Urothelium cell line (cell line): ENCODE measurements around the gene RSPO1.
"Not testable (repeated sequence)": the region's sequence is repeated elsewhere in the genome, so short reads cannot be mapped to it uniquely, and the experiment has no call there.

ENCODE experiments used
- DNase-seq: peaks from one replicate; pipeline ENCODE4 v3.0.0; 2011; ENCODE audit warnings: low spot score, mixed read lengths
- FAIRE-seq: peaks from 2 replicates; lab custom pipeline; 2011; peaks lifted over from hg19 to GRCh38; lab: Jason Lieb, UNC

The RSPO1 gene

DNA sequence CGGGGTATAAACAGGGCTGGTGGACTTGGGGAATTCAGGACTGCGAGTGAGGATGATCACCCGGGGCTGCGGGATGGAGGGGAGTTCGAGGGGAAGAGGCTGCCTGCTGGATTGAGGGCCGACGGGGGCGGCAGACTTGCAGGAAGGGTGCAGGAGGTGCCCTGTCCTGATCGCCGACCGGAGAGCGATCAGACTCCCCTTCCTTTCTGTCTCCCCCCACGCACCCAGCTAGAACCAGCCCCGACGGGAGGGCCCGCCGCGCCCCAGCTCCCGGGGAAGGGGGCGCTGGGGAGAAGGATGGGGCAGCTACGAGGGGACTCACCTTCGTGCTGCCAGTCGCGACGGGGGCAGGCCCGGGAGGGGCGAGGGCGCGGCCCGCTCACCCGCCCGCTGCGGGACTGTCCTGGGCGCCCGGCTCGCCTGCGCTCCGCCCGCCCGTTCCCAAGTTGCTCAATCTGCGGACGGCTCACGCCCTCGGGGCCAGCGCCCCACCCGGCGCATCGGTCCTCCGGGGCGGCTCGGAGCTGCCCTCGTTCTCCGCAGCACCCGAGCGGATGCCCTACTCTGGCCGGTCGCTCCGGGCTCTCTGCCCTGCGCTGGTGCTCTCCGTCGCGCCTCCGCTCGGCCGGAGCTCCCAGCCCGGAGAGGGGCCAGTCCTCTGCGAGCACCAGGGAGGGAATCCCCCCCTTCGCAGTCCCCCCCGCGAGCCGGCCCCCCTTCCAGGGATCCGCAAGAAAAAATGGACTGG lies at the start of gene RSPO1:
Gene RSPO1, minus strand, starts transcription at position 649 of the 748 bp plus-strand sequence. CDS start 5,231 bp downstream, outside the sequence.
- FAIRE-seq (peak; percentile 32), DNase-seq (peak; percentile 52)

- not testable (repeated sequence) for FAIRE-seq, DNase-seq
Measured at GRCh38 chr1:37684182-37684581, 49.5 kb upstream of the RSPO1 start.

- FAIRE-seq (no peak), DNase-seq (peak; percentile 60)
Measured at GRCh38 chr1:37682334-37682987, 47.8 kb upstream of the RSPO1 start.

GRCh38 chr1:37680933-37681332 lies 46.2 kb upstream of the RSPO1 start:
- DNase-seq, result no peak
- FAIRE-seq, result no peak

DNA sequence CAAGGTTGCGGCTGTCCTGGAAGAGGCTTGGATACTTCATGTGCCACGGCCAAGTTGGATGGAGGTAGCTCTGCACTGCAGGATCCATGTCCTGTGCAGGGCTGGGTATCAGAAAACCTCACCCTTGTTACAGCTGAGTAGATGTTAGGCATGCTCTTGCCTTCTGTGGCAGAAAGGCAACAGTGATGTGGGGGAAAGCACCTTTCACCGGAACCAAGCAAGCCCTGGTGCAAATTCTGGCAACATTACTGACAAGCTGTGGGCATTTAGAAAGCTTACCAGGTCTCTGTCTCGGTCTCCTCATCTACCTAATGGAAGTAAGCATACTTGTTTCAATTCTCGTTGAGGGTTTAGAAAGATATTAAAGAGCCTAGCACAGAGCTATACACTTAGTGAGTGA lies 43.1 kb upstream of the RSPO1 start:
- DNase-seq (no peak), FAIRE-seq (no peak)

- DNase-seq, result no peak
- FAIRE-seq, result no peak
Measured at GRCh38 chr1:37677143-37677439, 42.4 kb upstream of the RSPO1 start.

DNA sequence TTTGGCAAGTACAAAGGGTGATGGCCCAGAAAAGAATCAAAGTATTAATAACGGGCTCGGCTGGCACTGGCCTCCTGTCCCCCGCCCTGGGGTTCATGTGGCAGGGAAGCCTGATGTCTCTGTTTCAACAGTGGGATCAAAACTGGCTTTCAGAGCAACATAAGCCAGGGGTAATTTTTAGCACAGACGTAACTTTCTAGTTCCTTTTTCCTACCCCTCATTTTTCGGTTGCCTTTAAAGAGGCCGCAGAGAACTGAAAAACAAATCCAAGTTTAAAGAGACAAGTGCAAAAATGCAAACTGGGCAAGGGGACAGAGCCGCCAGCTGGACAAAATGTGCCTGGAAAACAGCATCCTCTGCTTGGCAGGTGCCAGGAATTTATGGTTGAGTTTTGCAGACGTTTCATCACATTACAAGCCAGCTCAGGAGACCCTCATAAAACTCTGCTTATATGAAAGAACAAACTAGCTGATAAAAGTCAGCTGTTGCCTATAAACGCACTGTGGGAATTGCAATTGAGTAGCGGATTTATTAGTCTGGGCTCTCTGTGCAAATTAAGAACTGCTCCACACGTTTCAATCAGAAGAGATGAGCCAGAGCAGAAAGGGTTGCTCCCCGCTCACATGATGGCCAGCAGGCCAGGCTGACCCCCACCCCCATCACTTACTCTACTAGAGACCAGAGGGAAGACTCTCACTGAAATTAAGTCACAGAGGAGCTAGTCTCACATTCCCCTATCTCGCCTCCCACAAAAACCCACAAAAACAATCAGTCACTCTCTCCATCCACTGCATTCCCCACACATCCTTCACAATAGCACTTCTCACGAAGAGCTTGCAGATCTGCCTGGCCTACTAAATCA lies 41.8 kb upstream of the RSPO1 start:
- no peak for DNase-seq
- no peak for FAIRE-seq

DNA sequence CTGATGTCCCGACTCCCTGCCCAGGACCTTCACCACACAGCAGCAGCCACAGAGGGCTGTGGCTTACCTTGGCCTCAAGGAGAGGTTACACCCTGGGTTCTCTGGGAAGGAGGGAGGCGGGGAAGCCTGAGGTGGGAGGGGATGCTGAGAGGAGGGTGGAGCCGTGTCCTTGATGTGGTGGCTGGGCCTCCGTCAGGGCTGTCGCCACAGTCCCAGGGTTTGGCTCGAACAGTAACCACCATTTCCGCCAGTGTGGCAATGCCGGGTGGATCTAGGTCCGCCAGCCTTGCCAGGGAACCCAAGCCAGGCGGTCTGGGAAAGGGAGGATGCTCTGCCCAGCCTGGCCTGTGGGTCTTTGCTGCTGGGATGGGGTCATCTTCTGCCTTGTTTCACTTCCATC lies 39.2 kb upstream of the RSPO1 start:
- no peak for FAIRE-seq

GRCh38 chr1:37672136-37672870 lies 37.6 kb upstream of the RSPO1 start:
- DNase-seq (no peak), FAIRE-seq (no peak)

More for the DNA sequence above, 39.2 kb upstream of the RSPO1 start:
- no peak for DNase-seq

DNA sequence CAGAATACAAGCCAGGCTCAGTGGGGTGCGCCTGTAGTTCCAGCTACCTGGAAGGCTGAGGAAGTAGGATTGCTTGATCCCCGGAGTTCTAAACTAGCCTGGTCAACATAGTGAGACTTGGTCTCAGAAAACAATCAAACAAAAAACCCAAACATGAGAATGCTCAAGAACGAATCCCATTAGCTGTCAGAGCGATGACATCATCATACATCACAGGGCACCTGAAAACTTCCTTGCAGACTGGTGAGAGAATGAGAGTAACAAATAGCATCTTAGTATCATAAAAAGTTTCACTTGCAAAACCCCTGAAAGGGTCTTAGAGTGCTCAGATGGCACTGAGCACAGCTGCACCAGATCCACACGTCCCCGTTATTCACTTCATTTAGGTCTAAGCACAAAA lies 36.6 kb upstream of the RSPO1 start:
- DNase-seq (no peak), FAIRE-seq (no peak)

DNA sequence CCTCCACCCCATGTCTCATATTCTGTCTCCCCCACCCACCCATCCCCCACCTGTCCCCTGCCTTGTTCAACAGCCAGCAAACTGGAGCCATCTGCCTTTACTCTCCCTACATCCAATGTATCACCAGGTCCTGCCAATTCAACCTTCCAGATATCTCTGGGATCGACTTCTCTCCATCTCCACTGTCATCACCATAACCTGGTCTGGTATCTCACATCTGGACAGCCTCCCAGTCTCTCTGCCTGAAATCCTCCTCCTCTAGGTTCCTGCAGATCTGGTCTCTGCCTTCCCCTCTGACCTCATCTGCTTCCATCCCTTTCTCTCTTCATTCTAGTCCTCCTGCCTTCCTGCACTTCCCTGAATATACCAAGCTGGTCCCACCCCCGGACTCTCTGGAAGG lies 35.4 kb upstream of the RSPO1 start:
- no peak for FAIRE-seq
- no peak for DNase-seq

- FAIRE-seq, result no peak
- DNase-seq, result no peak
Measured at GRCh38 chr1:37667023-37667671, 32.5 kb upstream of the RSPO1 start.

GRCh38 chr1:37666241-37666867 lies 31.7 kb upstream of the RSPO1 start:
- DNase-seq (no peak), FAIRE-seq (no peak)

DNA sequence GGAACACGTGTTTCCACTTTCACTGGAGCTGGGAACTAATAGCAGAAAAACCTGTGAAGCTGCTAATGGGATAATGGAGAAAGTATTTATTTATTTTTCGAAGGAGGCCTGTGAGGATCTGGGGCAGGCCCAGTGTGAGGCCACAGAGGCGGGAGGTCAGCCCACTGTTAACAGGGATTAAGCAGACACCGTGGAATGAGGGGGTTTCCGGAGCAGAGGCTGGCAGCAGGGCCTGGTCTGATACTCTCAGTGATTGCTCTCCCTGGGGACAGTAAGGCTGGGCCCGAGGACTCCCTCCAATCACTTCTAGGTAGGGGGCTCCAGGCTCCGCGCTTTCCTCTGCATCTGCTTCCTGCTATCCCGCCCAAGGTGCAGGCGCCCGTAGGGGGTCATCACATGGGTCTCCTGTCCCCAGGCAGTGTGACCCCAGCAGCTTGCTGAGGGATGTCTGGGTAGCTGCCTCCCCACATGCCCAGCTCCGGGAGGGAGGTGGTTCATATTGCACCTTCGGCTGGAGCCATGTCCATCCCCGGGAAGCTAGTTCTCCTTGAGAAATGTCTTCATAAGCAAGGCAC lies 28.8 kb upstream of the RSPO1 start:
- DNase-seq, result no peak
- no peak for FAIRE-seq

DNA sequence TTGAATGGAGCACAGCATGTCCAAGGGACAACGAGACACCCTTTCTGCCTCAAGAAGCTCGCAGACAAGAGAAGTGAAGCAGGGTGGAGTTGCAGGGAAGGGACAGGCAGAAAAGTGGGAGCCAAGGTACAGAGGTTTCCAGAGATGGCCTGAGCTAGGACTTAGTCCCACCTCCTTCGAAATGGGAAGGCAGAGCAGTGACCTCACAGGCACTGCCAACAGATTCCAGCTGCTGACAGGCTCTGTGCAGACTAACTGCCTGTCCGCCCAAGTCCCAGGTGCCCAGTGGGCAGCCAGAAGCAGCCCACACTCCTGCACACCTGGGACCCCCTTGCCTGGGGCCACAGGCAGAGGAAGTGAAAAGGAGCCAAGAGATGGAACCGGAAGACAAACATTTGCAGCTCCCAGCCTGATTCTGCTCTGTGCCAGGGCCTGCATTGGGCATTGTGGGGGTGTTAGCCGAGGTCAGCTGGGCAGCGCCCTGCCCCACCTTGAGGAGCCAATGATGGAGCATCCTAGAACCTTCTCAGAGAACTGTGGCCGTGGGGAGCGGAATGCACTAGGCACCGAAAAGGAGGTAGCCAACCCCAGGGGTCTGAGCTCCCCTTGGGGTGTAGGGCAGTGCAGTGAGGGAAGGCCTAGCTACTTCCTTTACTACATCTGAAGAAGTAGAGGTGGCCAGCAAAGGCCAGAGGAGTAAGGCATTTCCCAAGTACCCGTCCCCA lies 27.5 kb upstream of the RSPO1 start:
- DNase-seq, result no peak
- FAIRE-seq, result no peak

DNA sequence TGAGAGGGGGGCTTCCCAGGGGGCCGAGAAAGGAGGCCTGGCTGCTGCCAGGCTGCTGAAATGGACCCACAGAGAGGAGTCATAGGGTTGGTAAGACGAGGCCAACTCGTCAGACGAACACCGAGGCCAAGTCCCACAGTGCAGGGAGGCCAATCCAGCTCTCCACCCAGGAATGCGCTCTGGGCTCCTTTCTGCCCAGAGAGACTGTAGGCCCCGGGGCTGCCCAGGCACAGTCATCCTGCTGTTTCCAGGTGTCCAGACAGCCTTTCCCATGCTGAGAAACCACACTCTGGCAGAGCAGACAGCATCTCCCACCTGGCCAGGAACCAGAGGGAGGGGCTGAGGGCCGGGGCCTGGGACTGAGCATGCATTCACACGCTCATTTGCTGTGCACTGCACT lies 26.7 kb upstream of the RSPO1 start:
- FAIRE-seq, result no peak
- no peak for DNase-seq

DNA sequence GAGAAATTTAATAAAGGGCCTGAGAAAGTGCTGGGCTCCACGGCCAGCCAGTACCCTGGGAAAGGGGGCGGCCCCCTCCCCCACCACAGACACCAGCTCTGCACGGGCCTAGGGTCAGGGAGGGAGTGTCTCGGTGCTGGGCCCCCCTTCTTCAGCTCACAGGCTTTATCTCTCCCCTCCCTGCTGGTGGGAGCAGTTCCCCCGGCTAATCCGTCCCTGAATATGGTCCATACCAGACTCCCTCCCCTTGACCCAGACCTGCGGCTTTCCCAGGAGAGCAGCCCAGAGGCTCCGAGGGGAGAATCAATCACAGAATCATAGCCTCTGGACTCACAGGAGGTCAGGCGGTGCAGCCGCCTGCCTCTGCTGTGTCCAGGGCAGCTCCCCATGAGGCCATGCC lies 26.0 kb upstream of the RSPO1 start:
- no peak for DNase-seq
- FAIRE-seq, result no peak

DNA sequence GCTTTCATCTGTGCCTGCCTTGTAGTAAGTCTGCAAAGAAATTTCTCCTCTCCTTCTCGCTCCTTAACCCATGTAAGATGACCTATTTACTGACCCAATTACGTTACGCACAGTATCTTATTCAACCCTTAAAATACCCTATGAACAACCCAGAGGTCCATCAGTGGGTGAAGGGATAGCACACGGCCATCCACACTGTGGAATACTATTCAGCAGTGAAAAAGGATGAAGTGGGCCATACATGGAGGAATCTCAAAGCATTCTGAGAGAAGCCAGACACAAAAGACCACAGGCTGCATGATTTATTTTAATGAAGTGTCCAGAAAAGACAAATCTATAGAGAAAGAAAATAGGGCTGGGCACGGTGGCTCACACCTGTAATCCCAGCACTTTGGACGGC lies 23.8 kb upstream of the RSPO1 start:
- FAIRE-seq (no peak), DNase-seq (no peak)
